Subcutaneous preadipocyte (primary cell): Measurements from ENCODE around the gene SULT1C2. TPM values are rescaled to one million over a fixed set of nuclear protein-coding genes. Genes with fewer than 3 reads are reported as not detected.

Source experiments
- total RNA-seq: library from RNA; depleted of rRNA; stranded (reverse); fragments of >200 nt; gene quantifications from 2 replicates; pipeline ENCODE4 v1.2.3, GENCODE V29; 2012

SULT1C2 gene
- total RNA-seq, result under 0.01 and 0.39 TPM in 2 replicates

GRCh38 chr2:108288534-108289106 is at the start of gene SULT1C2:
SULT1C2 (plus strand) TSS chr2:108288895; CDS start chr2:108293668, 4,773 bp downstream.

GRCh38 chr2:108239786-108240185 is 48.9 kb upstream of the SULT1C2 start, which contains the start of gene SULT1C3:
SULT1C3 (plus strand) TSS chr2:108239968; CDS start chr2:108247195, 7,227 bp downstream.

Other genes starting within 250 kb of the SULT1C2 start
- not detected in 2 replicates for gene SULT1C3, start 48.9 kb upstream of the SULT1C2 start, total RNA-seq
- gene SULT1C4, start 89.1 kb downstream of the SULT1C2 start, total RNA-seq, result not detected in 2 replicates
- 20.2 and 25.2 TPM in 2 replicates for gene GCC2, start 160.3 kb downstream of the SULT1C2 start, total RNA-seq
- 76.4 and 121 TPM in 2 replicates for gene LIMS1, start 245.6 kb downstream of the SULT1C2 start, total RNA-seq